ENCODE results near the gene APBB1IP. TPM values are rescaled to one million over a fixed set of nuclear protein-coding genes. Genes with fewer than 3 reads are reported as not detected.

The APBB1IP gene
- total RNA-seq, 1 experiment from 2014 or later: not detected

GRCh38 chr10:26448292-26448691, 10.2 kb downstream of the APBB1IP start:
- H3K27me3 ChIP-seq (ENCODE audit: insufficient read depth, low read length): no peaks in the 10 kb centered on the region
- H3K18ac ChIP-seq (ENCODE audit: insufficient read length, low read depth, low read length): no peak overlapping the region
- H4K91ac ChIP-seq (ENCODE audit: insufficient read length, low read depth, low read length): no peak overlapping the region
- Mint-ChIP-seq H3K9me3 (no peaks in the 10 kb centered on the region), H3K27ac (no peak overlapping the region), H3K4me3 (no peak overlapping the region), H3K36me3 (ENCODE audit: insufficient read depth in 1 of 3, low read depth in 3 of 3) (no peaks in the 10 kb centered on the region), H3K27me3 (ENCODE audit: low read depth) (no peaks in the 10 kb centered on the region; the same call in none of the 2 replicates), H3K4me1 (no peaks in the 10 kb centered on the region)
- H3K27ac ChIP-seq (ENCODE audit: insufficient read length, low read depth, low read length): no peak overlapping the region
- H2BK120ac ChIP-seq (ENCODE audit: low read depth, low read length, poor library complexity, severe bottlenecking): no peak overlapping the region
- H2BK15ac ChIP-seq (ENCODE audit: low read depth, low read length): no peak overlapping the region
- H3K23me2 ChIP-seq (ENCODE audit: insufficient read length, low read depth, low read length, poor library complexity, severe bottlenecking): no peaks in the 10 kb centered on the region
- no peaks in the 10 kb centered on the region for H4K20me1 ChIP-seq (ENCODE audit: control insufficient read depth, insufficient read depth, insufficient read length)
- no peak for TF ChIP-seq CTCF (conservative IDR thresholded peaks at IDR 0.05)
- H3K4me2 ChIP-seq (ENCODE audit: insufficient read depth, insufficient read length, low read length): no peak overlapping the region
- no peak overlapping the region for H3K9ac ChIP-seq (ENCODE audit: extremely low read depth, insufficient read length, low read length)
- H3T11ph ChIP-seq (ENCODE audit: low read length): no peak overlapping the region
- no peak overlapping the region for H3K4ac ChIP-seq (ENCODE audit: low read depth, low read length)
- no peak overlapping the region for H3K56ac ChIP-seq (ENCODE audit: insufficient read length, low read depth, low read length)
- no peak overlapping the region for H4K5ac ChIP-seq (ENCODE audit: insufficient read length, low read depth, low read length)
- no peak overlapping the region for H3K23ac ChIP-seq (ENCODE audit: insufficient read length, low read depth, low read length)
- H3K4me1 ChIP-seq (ENCODE audit: insufficient read depth, low read length): no peaks in the 10 kb centered on the region
- H3K14ac ChIP-seq (ENCODE audit: insufficient read depth, low read length): no peak overlapping the region
- no peaks in the 10 kb centered on the region for H3K9me3 ChIP-seq (ENCODE audit: control insufficient read depth, low read depth, low read length)
- H2AK5ac ChIP-seq (ENCODE audit: insufficient read length, low read length): no peak overlapping the region
- no peak for DNase-seq
- no peaks in the 10 kb centered on the region for H3K79me1 ChIP-seq (ENCODE audit: insufficient read depth, low read depth, low read length, poor library complexity, severe bottlenecking)
- H2BK12ac ChIP-seq (ENCODE audit: insufficient read length, low read depth, low read length): no peak overlapping the region
- no peak overlapping the region for H2AFZ ChIP-seq (ENCODE audit: low read length)
- no peak overlapping the region for H4K8ac ChIP-seq (replicated peaks; ENCODE audit: insufficient read length, low read depth, low read length)
- peak overlapping the region; percentile 90 for H2BK20ac ChIP-seq (ENCODE audit: low read depth, low read length, poor library complexity, severe bottlenecking)
- H3K79me2 ChIP-seq (ENCODE audit: insufficient read depth, low read length): no peaks in the 10 kb centered on the region
- H2BK5ac ChIP-seq (ENCODE audit: insufficient read length, low read length): no peak overlapping the region

Data from H9 (cell line).